NCI-H510A treated with DMSO at 0.1 percent for 48 hours (cell line): Measurements from ENCODE around the gene RBMS1.

Experiments used
- DNase-seq: peaks from one replicate; lab custom pipeline; 2025; lab: John Stamatoyannopoulos, UW

RBMS1 gene

GRCh38 chr2:160362018-160362417 is 131.6 kb downstream of the RBMS1 start:
- no peak for DNase-seq

GRCh38 chr2:160360089-160360757 is 133.4 kb downstream of the RBMS1 start:
- no peak for DNase-seq

GRCh38 chr2:160358046-160358445 is 135.6 kb downstream of the RBMS1 start:
- DNase-seq = no peak

DNA sequence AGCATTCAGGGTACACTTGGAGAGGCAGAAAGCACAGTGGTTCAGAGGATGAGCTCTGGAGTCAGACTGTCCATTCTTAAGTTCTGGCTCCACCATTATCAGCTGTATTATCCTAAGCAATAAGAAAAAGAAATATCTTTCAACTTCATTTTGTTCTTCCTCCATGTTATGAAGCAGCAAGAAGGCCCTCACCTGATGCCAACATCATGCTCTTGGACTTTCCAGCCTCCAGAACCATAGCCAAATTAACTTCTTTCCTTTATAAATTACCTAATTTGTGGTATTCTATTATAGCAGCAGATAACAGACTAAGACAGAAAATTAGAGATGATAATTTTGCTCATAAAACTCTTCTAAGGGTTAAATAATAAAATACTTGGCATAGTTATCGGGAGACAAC is 137.1 kb downstream of the RBMS1 start:
- no peak for DNase-seq

DNA sequence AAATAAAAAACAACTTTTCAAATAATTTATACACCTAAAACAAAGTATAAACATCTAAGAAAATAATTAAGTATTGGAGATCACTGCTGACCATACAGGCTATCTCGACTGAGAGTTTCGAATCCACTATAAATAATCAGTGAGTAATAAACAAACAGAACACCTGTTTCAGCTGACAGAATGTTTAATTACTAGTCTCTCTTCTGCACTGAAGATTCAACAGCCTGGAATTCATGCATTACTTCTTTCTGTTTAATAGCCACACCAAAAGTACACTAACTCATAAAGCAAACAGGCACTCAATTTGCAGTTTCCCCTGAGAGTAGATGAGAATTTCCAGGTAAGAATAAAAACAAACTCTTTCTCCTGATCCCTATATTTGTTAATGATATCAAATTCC is 138.5 kb downstream of the RBMS1 start:
- DNase-seq = peak; percentile 50

DNA sequence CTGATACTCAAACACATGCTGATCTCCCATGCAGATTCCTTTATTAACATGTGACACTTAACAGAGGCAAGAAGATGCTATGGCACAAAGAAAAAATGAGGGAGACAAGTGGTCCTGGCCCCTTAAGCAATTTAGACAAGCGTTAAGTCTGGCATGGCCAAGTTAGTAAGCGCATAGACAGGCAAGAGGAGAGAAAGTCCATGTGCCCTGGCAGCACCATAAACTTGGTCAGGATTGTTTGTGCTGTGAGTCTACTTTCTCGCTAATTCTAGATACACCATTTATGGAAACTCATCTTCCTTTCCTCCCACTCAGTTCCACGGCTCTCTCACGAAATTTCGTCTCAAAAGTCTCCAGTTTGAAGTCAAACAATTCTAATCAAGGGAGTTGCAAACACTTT is 138.9 kb downstream of the RBMS1 start:
- DNase-seq = no peak

DNA sequence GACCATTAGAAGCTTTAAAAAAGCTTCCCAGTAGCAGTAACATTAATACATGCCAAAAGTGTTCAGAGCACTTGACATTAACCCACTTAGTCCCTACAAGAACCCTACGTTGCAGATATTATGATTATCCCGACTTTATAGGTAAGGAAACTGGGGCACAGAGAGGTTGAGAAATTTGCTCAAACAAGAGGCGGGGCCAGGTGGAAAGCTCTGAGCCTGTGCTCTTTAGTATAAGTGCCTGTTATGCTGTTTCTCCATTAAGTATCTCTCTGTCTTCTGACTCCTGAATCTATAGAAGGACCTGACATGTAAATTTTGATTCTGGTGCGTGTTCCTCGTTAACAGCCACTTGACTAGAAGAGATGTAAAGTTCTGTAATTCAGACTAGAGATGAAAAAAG is 139.8 kb downstream of the RBMS1 start:
- peak; percentile 27 for DNase-seq

GRCh38 chr2:160353166-160353565 is 140.4 kb downstream of the RBMS1 start:
- no peak for DNase-seq

GRCh38 chr2:160352500-160352899 is 141.1 kb downstream of the RBMS1 start:
- peak; percentile 28 for DNase-seq

GRCh38 chr2:160351956-160352355 is 141.7 kb downstream of the RBMS1 start:
- DNase-seq = no peak

DNA sequence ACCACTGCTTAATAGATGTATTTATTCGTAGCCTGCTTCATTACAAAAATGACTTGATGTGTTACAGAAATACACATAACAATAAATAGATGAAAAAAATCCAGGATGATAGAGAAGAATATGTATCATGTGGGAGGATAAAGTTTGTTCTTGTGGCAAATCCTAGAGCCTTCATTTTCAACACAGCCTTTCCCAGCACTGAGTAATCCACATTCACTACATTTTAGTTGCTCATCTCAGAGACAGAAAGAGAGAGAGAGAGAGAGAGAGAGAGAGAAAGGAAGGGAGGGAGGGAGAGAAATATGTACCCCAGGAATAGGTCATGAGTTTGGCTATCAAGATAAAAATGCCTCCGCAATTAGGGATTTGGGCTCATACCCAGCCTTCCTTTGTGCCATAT is 144.3 kb downstream of the RBMS1 start:
- DNase-seq = no peak

DNA sequence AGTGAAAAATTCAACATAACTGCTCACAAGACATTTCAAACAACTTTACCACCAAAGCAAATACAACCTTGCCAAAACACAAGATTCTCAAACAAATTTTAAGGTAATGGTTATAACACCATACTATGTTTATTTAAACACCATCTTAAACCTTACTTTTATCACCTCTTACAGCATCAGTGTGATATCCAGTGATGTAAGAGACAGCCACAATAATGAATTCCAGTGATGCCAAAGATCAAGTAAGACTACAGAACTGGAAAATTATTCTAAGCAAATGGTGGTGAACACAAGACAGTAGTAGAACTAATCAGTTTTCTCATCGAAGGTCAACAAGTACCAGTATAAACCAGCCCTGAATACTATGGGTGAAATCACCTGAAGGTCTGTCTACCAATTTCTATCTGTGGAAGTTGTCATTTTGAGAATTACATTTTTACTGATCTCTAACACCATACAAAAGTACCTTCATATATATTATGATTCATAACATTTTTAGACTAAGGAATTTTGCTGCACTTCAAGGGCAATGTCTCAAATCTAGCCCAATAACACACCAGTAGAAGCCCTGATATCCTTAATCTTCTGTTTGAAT is 146.2 kb downstream of the RBMS1 start:
- no peak for DNase-seq

- no peak for DNase-seq
Observed at GRCh38 chr2:160345071-160345764, 148.4 kb downstream of the RBMS1 start.

GRCh38 chr2:160343404-160343803 is 150.2 kb downstream of the RBMS1 start:
- no peak for DNase-seq

DNA sequence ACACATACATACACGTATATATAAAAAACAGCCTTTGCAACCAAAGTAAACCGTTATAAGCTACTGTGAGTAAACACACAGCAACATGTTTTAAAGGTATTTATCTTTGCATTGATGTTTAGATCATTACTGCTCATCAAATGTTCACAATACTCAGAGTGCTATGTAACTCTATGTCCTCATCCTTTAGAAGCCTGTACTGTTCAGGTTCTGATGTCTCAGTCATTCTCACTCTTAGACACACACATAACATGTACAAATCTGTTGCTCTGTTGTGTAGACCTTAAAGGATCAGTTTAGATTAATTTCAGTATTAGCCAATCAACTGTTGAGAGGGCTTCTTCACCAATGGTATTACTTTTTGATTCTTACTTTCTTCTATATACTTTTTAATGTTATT is 153.9 kb downstream of the RBMS1 start:
- no peak for DNase-seq

DNA sequence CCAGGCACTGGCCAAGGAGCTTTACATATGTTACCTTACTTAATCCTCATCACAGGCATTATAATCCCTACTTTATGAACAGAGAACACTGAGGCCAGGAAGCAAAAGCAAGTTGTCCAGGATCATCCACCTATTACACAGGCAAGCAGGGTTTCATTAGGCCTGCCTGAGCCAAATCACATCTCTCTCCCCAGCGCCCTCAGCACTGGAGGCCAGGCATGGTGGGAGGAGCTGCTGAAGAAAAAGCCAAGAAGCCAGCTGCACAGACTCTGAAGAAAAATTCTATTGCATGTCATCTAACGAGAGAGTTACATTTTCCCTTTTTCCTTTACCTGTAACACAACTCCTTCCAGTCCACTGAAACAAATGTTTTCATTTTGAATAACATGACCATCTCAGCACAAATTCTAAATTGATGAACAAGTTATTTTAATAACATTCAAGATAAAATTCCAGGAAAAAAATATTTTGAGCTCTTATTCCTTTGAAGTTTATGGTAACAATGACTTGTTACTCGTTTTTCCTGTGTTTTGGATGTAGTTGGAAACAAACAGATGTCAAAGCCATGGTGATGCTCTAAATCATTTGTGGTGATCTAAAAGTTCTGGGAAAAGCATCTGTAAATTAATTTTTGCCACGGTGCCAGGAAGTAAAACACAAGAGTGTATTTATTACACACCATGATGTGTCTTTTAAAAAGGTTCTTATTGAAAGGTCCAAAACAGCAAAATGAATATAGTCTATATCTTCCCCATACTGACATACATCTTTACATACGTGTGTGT is 154.5 kb downstream of the RBMS1 start:
- DNase-seq = no peak

- no peak for DNase-seq
Observed at GRCh38 chr2:160337728-160338127, 155.9 kb downstream of the RBMS1 start.

- DNase-seq = peak; percentile 4
Observed at GRCh38 chr2:160336635-160337034, 157.0 kb downstream of the RBMS1 start.

GRCh38 chr2:160336105-160336504 is 157.5 kb downstream of the RBMS1 start:
- DNase-seq = no peak

DNA sequence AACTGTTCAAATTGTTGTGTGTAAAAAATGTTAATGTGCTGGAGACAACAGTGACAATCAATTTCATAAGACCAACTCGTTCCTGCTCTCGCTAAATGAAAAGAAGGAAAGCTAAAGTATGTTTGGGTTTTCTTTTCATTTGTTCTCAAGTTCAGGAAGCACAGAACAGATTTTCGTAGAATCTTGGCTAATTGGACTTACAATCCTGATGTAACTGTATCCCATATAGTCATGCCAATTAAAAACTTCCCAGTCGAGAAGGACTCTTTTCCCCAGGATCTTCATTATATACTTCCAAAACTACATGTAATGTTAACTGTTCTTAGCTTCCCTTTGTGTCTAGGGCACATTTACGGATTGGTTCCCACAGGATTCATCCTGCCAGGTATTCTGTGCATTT is 158.2 kb downstream of the RBMS1 start:
- DNase-seq = no peak

GRCh38 chr2:160334028-160334741 is 159.4 kb downstream of the RBMS1 start:
- no peak for DNase-seq
